Stimulated activated effector memory CD8-positive, alpha-beta T cell treated with anti-CD3 and anti-CD28 coated beads, Interleukin-12 subunit alpha, Interleukin-12 subunit beta, amount 100 ng/mL, for 72 hours (primary cell): ENCODE measurements around the gene BMP8B.
"Not testable (repeated sequence)": the region's sequence is repeated elsewhere in the genome, so short reads cannot be mapped to it uniquely, and the experiment has no call there.

ENCODE experiments used
- ATAC-seq: fragments of 150-1000 bp; cut with Tn5 transposase; 2 replicates; pipeline ENCODE4 v1.10.0; 2021
- DNase-seq, 2 donors: peaks; one replicate each; pipeline ENCODE4 v3.0.0; 2021 to 2022; ENCODE audit warnings: low spot score in 2 of 2
- H3K27ac Mint-ChIP-seq: one replicate; pipeline ENCODE4 v1.8.0; 2022; ENCODE audit warnings: mild to moderate bottlenecking, mixed read lengths
- H3K36me3 Mint-ChIP-seq: one replicate; pipeline ENCODE4 v1.8.0; 2022; ENCODE audit warnings: mild to moderate bottlenecking, mixed read lengths
- H3K4me1 Mint-ChIP-seq: one replicate; pipeline ENCODE4 v1.8.0; 2022; ENCODE audit warnings: mixed read lengths
- H3K4me3 Mint-ChIP-seq: one replicate; pipeline ENCODE4 v1.8.0; 2022; ENCODE audit warnings: mild to moderate bottlenecking, mixed read lengths
- H3K9me3 Mint-ChIP-seq: one replicate; pipeline ENCODE4 v1.8.0; 2022; ENCODE audit warnings: mixed read lengths

The BMP8B gene

DNA sequence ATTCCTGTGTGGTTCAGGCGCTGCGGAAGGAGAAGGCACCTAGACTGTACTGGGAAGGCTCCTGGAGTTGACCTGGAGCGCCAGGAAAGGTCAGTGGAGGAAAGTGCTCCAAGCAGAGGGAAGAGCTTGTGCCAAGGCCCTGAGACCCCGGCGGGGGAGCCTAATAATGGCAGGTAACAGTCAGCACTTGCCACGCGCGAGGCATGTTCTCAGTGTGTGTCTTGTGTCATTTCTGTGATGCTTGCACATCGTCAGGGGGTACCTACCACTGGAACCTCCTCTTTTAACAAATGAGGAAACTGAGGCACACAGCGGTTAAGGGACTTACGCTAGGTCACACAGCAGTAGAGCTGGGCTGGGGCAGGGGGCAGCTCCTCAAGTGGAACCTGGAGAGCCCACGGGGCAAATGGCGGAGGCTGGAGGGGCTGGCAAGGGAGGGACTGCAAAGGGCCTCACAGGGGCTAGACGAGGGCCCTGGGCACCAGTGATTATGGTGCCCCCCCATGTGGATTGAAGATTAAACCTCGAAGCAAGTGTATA lies 976 bp upstream of the BMP8B start:
- H3K9me3 Mint-ChIP-seq, result no peaks in the 10 kb centered on the region
- H3K4me1 Mint-ChIP-seq, result peaks cover 7% of the 10 kb centered on the region
- no peak for ATAC-seq
- DNase-seq, result no peak
- peak overlapping the region; percentile 74 for H3K4me3 Mint-ChIP-seq
- peak overlapping the region; percentile 52 for H3K27ac Mint-ChIP-seq
- no peaks in the 10 kb centered on the region for H3K36me3 Mint-ChIP-seq

DNA sequence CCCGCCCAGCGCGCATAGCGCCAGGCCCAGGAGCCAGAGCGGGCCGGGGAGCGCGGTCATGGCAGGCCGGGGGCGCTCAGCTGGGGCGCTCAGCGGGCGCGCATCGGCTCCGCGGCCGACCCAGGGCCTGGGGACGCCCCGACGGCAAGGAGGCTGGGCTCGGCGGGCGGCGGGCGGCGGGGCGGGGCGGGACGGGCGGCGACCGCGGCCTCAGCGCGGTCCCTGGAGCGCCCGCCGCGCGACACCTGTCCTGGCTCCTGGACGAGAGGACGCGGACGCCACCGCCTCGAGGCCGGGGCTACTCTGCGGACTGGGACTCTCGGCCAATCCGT lies 273 bp downstream of the BMP8B start:
- Mint-ChIP-seq H3K4me1 (peaks cover 7% of the 10 kb centered on the region), H3K36me3 (no peaks in the 10 kb centered on the region), H3K27ac (no peak overlapping the region), H3K4me3 (no peak overlapping the region), H3K9me3 (no peaks in the 10 kb centered on the region)
- peak; percentile 11 for ATAC-seq
- no peak for DNase-seq

DNA sequence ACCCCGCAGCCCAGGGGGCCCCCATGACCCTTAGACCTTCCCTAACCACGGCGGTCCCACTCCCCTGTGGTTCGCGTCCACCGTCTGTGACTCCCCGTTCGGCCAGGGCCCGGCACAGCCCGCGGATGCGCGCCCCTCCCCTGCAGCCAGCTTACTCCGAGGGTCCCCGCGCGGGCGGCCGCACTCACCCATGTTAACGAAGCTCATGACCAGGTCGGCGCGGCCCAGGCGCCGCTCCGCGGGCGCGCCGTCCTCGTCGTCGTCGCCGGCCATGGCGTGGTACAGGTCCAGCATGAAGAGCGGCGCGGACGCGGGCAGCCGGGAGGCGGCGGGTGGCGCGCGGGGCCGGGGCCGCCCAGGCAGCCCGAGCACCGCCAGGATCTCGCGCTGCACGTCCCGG lies 701 bp downstream of the BMP8B start:
- H3K27ac Mint-ChIP-seq, H3K36me3 Mint-ChIP-seq, ATAC-seq, H3K4me1 Mint-ChIP-seq, H3K9me3 Mint-ChIP-seq, DNase-seq: not testable (repeated sequence)
- H3K4me3 Mint-ChIP-seq, result peak overlapping the region; percentile 37

DNA sequence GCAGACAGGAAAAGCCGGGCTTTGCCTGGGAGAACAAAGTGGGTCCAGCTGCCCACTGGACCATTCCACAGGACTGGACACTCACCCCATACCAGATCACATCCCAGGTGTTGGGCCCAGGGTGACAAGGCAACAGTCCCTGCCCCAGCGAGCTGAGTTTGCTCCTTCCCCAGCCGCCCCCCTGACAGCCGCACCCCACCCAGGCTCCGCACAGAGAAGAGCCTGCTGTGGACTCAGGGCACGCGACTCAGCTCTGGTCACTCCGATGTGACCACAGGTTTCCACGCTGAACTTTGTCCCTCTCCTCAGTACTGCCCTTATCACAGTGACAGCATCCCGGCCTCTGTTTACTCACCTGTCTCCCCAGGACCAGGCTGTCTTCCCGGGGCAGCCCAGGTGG lies 1.2 kb downstream of the BMP8B start:
- Mint-ChIP-seq H3K36me3 (no peaks in the 10 kb centered on the region), H3K9me3 (no peaks in the 10 kb centered on the region), H3K4me1 (peaks cover 7% of the 10 kb centered on the region), H3K27ac (no peak overlapping the region), H3K4me3 (peak overlapping the region; percentile 37)
- DNase-seq (no peak), ATAC-seq (no peak)

DNA sequence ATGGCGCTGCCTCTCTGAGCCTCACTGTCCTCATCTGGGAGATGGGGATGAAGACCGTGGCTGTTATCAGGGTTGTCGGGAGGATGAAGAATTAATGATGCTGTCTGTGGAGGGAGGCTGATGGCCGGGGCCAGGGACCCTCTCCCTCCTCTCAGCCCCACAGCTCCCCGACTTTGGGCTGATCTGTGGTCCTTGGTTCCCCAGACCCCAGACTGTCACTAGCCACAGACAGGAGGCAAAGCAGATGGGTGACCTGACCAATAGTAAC lies 1.6 kb downstream of the BMP8B start:
- not testable (repeated sequence) for H3K36me3 Mint-ChIP-seq, H3K4me1 Mint-ChIP-seq, ATAC-seq, DNase-seq, H3K27ac Mint-ChIP-seq, H3K9me3 Mint-ChIP-seq
- peak overlapping the region; percentile 37 for H3K4me3 Mint-ChIP-seq

DNA sequence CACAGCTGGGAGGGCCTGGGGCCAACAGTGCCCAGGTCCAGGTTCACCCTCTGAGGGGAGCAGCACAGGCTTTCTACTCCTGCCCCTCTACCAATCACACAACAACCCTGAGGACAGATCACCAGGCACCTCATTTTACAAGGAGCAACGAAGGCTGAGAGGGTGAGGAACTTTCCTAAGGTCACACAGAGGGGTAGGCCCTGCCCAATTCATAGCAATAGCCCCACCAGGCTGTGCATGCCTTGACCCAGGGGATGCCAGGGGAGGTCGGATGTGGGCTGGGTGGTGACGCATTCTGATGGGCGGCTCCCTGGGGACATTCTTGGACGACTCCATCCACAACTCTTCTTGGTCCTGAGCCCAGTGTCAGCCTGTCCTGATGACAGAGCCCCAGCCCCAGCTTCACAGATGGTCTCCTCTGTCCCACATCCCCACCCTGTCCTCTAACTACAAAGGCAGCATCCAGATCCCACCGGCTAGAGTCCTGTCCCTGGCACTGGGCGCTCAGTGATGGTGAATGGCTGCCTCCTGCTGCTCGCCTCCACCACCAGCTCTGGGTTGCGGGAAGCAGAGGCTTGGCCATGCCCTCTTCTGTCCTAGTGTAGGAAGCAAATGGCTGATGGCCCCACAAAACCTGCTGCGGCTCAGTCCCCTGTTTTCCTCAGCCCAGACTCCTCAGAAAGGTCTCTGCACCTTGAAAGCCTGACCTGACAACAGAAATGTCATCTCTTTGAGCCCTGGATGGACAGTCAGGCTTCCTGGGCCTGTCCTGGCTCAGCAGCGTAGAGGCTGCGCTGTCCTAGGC lies 2.2 kb downstream of the BMP8B start:
- not testable (repeated sequence) for H3K4me1 Mint-ChIP-seq, DNase-seq, ATAC-seq, H3K36me3 Mint-ChIP-seq, H3K9me3 Mint-ChIP-seq, H3K27ac Mint-ChIP-seq
- peak overlapping the region; percentile 37 for H3K4me3 Mint-ChIP-seq

DNA sequence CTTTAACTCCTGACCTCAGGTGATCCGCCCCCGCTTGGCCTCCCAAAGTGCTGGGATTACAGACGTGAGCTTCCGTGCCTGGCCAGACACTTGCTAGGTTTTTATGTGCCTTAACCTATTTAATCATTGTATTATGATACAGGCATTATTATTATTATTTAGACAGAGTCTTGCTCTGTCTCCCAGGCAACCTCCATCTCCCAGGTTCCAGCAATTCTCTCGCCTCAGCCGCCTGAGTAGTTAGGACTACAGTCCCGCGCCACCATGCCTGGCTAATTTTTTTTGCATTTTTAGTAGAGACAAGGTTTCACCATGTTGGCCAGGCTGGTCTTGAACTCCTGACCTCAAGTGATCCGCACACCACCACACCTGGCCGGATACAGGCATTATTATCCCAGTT lies 6.0 kb downstream of the BMP8B start:
- DNase-seq, H3K27ac Mint-ChIP-seq, H3K36me3 Mint-ChIP-seq, H3K4me3 Mint-ChIP-seq, ATAC-seq, H3K4me1 Mint-ChIP-seq, H3K9me3 Mint-ChIP-seq: not testable (repeated sequence)

DNA sequence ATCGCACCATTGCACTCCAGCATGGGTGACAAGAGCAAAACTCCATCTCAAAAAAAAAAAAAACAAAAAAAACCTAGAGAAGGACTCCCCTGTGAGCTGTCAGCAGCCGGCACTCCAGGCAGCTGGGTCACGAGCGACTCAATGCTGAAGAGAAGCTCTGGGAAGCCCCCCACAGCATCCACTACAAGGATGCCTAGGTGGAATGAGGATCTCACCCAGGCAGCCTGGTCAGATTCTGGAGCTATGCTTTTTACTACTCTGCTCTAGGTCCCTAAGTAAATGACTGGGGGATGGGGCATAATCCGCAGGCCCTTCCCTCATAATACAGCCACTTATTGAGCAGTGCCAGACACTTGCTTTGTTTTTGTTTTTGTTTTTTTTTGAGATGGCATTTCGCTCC lies 6.6 kb downstream of the BMP8B start:
- Mint-ChIP-seq H3K9me3 (no peaks in the 10 kb centered on the region), H3K4me1 (no peaks in the 10 kb centered on the region), H3K36me3 (no peaks in the 10 kb centered on the region), H3K4me3 (no peak overlapping the region), H3K27ac (no peak overlapping the region)
- DNase-seq, result no peak
- ATAC-seq, result no peak

DNA sequence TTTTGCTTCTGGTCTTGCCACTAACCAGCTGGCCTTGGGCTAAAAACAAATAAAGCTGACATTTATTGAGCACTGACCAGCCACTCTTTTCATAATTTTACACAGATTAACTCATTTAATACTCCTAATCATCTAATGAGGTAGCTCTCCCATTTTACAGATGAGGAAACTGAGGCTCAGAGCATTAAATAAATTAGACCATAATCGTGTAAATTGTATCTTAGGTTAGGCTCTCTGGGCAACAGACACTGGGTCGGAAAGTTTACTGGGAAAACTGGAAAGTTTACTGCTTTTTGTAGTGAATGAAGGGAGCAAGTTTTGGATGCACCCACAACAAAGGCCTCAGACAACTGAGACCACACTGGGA lies 7.3 kb downstream of the BMP8B start:
- DNase-seq, result no peak
- no peak for ATAC-seq
- Mint-ChIP-seq H3K27ac (no peak overlapping the region), H3K4me1 (peaks cover 2% of the 10 kb centered on the region), H3K9me3 (no peaks in the 10 kb centered on the region), H3K4me3 (no peak overlapping the region), H3K36me3 (no peaks in the 10 kb centered on the region)

DNA sequence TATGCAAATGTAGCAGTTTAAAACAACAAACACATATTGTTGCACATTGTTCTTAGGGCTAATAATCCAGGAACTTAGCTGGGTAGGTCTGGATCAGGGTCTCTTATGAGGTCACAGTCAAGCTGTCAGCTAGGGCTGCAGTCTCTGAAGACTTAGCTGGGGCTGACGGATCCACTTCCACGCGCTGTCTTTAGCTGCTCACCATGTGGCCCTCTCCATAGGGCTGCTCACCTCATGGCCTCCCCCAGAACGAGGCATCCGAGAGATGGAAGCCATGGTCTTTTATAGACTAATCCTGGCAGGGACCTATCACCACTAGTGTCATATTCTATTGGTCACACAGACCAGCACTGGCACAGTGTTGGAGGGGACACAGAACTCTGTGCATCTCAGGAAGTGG lies 8.8 kb downstream of the BMP8B start:
- Mint-ChIP-seq H3K4me3 (no peak overlapping the region), H3K9me3 (no peaks in the 10 kb centered on the region), H3K27ac (no peak overlapping the region), H3K4me1 (peaks cover 5% of the 10 kb centered on the region), H3K36me3 (no peaks in the 10 kb centered on the region)
- no peak for ATAC-seq
- no peak for DNase-seq

DNA sequence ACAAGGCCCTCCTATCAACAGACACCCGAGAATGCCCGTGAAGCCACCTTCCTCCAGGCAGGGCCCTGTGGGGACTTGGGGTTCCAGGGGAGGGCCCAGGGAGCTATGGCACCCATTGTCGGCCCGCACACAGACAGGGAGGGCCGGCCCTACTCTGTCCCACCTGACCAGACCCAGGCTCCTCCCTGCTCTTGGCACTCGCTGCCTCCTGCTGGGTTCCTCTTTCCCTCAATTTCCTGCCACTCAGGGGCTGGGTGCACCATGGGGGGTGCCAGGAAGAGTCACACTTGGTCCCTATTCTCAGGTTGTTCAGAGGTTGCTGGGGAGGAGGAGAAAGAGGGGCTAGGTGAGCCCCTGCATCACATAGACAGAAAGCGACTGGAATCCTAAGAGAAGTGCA lies 9.5 kb downstream of the BMP8B start:
- Mint-ChIP-seq H3K4me1 (peaks cover 5% of the 10 kb centered on the region), H3K27ac (no peak overlapping the region), H3K4me3 (no peak overlapping the region), H3K9me3 (no peaks in the 10 kb centered on the region), H3K36me3 (no peaks in the 10 kb centered on the region)
- DNase-seq, result no peak
- no peak for ATAC-seq

DNA sequence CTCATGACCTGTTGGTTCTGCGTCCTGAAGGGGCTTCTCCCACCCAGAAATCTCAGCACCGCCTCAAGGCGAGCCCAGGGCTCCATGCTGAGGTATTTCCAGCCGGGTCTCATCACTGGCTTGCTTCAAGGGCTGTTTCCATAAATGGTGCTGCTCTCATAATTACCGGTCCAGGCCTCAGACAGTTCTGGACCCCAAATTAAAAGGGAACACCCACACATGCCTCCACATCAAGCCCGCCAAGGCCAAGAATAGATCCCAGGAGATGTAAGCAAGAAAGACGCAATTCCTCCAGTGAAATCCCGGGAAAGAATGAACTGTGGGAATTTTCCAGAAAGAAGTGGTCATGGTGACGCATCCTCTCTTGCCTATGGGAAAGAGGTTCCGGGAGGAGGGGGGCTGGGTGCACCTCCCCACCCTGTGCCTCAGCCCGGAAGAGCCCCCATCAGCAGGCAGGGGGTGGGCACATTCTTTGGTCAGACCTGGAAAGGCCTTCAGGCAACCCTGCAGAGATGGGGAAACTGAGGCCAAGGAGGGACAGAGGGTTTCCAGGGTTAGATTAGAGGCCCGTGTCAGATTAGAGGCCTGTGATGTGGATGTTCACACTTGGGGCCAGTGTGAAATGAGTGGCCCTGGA lies 10.1 kb downstream of the BMP8B start:
- not testable (repeated sequence) for H3K4me3 Mint-ChIP-seq, H3K9me3 Mint-ChIP-seq, H3K4me1 Mint-ChIP-seq, H3K36me3 Mint-ChIP-seq, ATAC-seq, H3K27ac Mint-ChIP-seq, DNase-seq

DNA sequence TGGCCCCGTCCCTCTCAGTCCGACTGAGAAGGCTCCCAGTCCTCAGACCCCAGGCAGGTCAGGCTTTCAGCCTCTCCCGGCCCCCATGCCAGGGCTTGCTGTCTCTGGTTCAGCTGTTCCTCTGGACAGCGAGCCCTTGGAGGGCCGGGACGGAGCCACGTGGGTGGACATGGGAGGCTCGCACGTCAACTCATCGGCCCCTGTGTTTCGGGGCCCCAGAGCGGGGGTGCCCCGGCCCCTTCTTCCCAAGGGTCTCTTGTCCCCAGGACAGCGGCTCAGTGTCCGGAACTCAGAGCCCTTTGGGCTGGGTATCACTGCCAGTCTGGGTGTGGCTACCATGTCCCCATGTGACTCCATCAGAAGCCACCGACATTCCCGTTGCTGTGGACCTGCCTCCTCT lies 10.8 kb downstream of the BMP8B start:
- not testable (repeated sequence) for DNase-seq, H3K27ac Mint-ChIP-seq, H3K9me3 Mint-ChIP-seq, H3K4me1 Mint-ChIP-seq, ATAC-seq, H3K4me3 Mint-ChIP-seq, H3K36me3 Mint-ChIP-seq

DNA sequence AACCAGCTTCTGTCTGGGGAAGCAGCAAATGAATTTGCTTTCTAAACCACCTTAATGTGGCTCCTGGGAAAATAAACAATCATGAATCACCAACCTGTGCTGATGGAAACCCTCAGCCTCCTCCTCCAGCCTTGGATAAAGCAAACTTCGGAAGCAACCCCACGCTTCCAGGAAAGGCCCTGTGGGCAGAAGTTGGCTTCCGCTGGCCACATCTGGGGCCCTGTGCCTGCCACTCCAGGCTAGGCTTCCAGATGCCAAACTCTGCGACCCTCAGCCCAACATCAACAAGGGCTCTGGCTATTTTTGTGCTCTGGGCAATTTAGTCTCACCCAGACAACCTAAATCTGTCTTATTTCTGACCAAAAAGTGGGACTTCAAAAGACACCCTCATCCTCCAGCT lies 11.4 kb downstream of the BMP8B start:
- no peak for DNase-seq
- ATAC-seq, result no peak
- H3K4me1 Mint-ChIP-seq, result peaks cover 5% of the 10 kb centered on the region
- H3K27ac Mint-ChIP-seq, result no peak overlapping the region
- no peaks in the 10 kb centered on the region for H3K9me3 Mint-ChIP-seq
- H3K4me3 Mint-ChIP-seq, result no peak overlapping the region
- H3K36me3 Mint-ChIP-seq, result no peaks in the 10 kb centered on the region

DNA sequence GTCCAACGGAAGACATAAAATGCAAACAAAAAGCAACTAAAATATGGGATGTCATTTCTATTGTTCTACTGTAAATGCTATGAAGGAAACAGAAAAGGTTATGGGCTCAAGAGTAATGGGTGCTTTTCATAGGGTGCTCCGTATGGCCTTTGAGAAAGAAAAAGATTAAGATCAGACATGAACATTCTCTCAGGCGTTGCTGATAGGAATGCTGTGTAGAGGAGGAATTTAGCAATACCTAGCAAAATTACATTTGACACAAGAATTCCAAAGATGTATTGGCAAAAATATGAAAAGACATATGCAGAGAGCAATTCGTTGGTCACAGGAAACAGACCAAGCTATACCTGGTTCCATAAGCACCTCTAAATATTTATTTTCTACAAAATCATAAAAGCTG lies 11.8 kb downstream of the BMP8B start:
- Mint-ChIP-seq H3K27ac (no peak overlapping the region), H3K4me1 (peaks cover 5% of the 10 kb centered on the region), H3K4me3 (no peak overlapping the region), H3K9me3 (no peaks in the 10 kb centered on the region), H3K36me3 (no peaks in the 10 kb centered on the region)
- no peak for DNase-seq
- no peak for ATAC-seq

DNA sequence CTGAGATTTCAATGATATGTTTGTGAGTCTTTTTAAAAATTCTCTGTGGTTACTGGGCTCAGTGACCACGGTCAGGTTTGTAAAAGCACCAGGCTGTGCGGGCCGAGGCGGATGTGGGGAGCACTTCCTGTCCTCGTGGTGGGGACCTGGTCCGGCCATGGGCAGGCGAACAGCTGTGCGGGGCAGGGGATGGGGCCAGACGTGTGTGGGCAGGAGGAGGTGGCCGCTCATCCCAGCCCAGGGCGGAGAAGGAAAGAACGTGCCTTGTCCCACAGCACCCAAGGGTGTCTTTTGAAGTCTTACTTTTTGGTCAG lies 12.3 kb downstream of the BMP8B start:
- Mint-ChIP-seq H3K27ac (no peak overlapping the region), H3K4me3 (no peak overlapping the region)
- no peak for ATAC-seq

More for the DNA sequence above, 12.3 kb downstream of the BMP8B start:
- Mint-ChIP-seq H3K4me1 (peaks cover 5% of the 10 kb centered on the region), H3K36me3 (no peaks in the 10 kb centered on the region), H3K9me3 (no peaks in the 10 kb centered on the region)
- no peak for DNase-seq
